ENCODE measurements around the gene CHST4. TPM values are rescaled to one million over a fixed set of nuclear protein-coding genes. Genes with fewer than 3 reads are reported as not detected.

Gene CHST4
- total and polyA plus RNA-seq, 2 experiments from 2014 or later, result not detected

- Histone ChIP-seq H3K4me1 (ENCODE audit: low read depth) (no peaks in the 10 kb centered on the region), H3K4me3 (no peak overlapping the region), H3K36me3 (no peaks in the 10 kb centered on the region), H3K27me3 (peaks cover 2% of the 10 kb centered on the region), H3K27ac (no peak overlapping the region), H3K9me3 (ENCODE audit: low read depth) (no peaks in the 10 kb centered on the region)
- TF ChIP-seq CTCF (IDR thresholded peaks at IDR 0.05; ENCODE audit: low read depth, low read length), result no peak
- no peak for DNase-seq (ENCODE audit: low read depth in 1 of 2, low spot score in 1 of 2)
These were observed 21.3 kb upstream of the CHST4 start for GRCh38 chr16:71504901-71505300.

- Histone ChIP-seq H3K27ac (no peak overlapping the region), H3K36me3 (no peaks in the 10 kb centered on the region), H3K4me3 (no peak overlapping the region), H3K27me3 (peaks cover 2% of the 10 kb centered on the region), H3K9me3 (ENCODE audit: low read depth) (no peaks in the 10 kb centered on the region), H3K4me1 (ENCODE audit: low read depth) (no peaks in the 10 kb centered on the region)
- no peak for TF ChIP-seq CTCF (IDR thresholded peaks at IDR 0.05; ENCODE audit: low read depth, low read length)
- DNase-seq (ENCODE audit: low read depth in 1 of 2, low spot score in 1 of 2), result no peak
These were observed 19.2 kb upstream of the CHST4 start for GRCh38 chr16:71507061-71507460.

DNA sequence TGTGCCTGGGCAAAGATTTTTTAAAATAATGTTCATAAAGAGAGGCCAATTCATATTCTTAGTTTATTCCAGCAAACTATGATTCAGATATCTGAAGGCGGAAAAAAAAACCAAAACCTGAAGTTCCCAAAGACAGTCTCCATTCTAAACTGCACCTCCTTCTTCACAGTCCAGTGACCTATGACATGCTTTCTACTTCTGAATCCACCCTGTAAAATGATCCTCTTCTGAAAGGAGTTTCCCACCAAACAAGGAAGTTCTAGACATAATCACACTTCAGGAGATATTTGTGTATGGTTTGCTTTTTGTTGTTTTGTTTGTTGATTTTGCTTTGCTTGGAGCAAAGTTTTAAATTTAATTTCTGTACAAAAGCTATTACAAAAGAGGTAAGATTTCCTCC, 12.9 kb upstream of the CHST4 start:
- no peaks in the 10 kb centered on the region for H3K36me3 ChIP-seq
- no peak overlapping the region for H3K27ac ChIP-seq
- TF ChIP-seq CTCF (IDR thresholded peaks at IDR 0.05; ENCODE audit: low read depth, low read length), result no peak
- H3K4me1 ChIP-seq (ENCODE audit: low read depth), result no peaks in the 10 kb centered on the region
- no peaks in the 10 kb centered on the region for H3K9me3 ChIP-seq (ENCODE audit: low read depth)
- H3K27me3 ChIP-seq, result no peaks in the 10 kb centered on the region
- DNase-seq (ENCODE audit: low read depth in 1 of 2, low spot score in 1 of 2), result no peak
- no peak overlapping the region for H3K4me3 ChIP-seq

GRCh38 chr16:71514476-71514875, 11.8 kb upstream of the CHST4 start:
- no peaks in the 10 kb centered on the region for H3K9me3 ChIP-seq (ENCODE audit: low read depth)
- H3K27me3 ChIP-seq, result no peaks in the 10 kb centered on the region
- H3K4me3 ChIP-seq, result no peak overlapping the region
- no peak for DNase-seq (ENCODE audit: low read depth in 1 of 2, low spot score in 1 of 2)
- no peaks in the 10 kb centered on the region for H3K4me1 ChIP-seq (ENCODE audit: low read depth)
- no peaks in the 10 kb centered on the region for H3K36me3 ChIP-seq
- no peak for TF ChIP-seq CTCF (IDR thresholded peaks at IDR 0.05; ENCODE audit: low read depth, low read length)
- no peak overlapping the region for H3K27ac ChIP-seq

DNA sequence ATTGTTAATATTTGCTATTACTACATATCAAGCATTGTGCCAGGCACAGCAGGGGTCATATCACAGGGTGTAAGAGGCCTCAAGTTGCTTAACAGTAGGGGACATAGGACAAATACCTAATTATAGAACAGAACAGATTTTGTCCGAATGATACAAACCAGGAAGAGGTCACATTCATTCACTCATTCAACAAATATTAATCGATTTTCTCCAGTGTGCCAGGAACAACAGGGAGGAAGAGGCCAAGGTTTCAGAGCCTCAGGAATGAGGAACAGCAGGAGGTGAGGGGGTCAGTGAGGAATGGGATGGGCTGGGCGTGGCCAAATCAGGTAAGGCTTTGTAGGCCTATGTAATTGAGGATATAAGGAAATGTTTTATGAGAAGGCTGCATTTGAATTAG, 11.2 kb upstream of the CHST4 start:
- Histone ChIP-seq H3K27me3 (no peaks in the 10 kb centered on the region), H3K36me3 (no peaks in the 10 kb centered on the region), H3K9me3 (ENCODE audit: low read depth) (no peaks in the 10 kb centered on the region), H3K4me3 (no peak overlapping the region), H3K27ac (no peak overlapping the region), H3K4me1 (ENCODE audit: low read depth) (no peaks in the 10 kb centered on the region)
- no peak for DNase-seq (ENCODE audit: low read depth in 1 of 2, low spot score in 1 of 2)
- TF ChIP-seq CTCF (IDR thresholded peaks at IDR 0.05; ENCODE audit: low read depth, low read length), result no peak

GRCh38 chr16:71520550-71520949, 5.7 kb upstream of the CHST4 start:
- DNase-seq (ENCODE audit: low read depth in 1 of 2, low spot score in 1 of 2), result no peak
- Histone ChIP-seq H3K9me3 (ENCODE audit: low read depth) (no peaks in the 10 kb centered on the region), H3K4me3 (no peak overlapping the region), H3K27me3 (peaks cover 5% of the 10 kb centered on the region), H3K27ac (no peak overlapping the region), H3K36me3 (no peaks in the 10 kb centered on the region), H3K4me1 (ENCODE audit: low read depth) (no peaks in the 10 kb centered on the region)
- no peak for TF ChIP-seq CTCF (IDR thresholded peaks at IDR 0.05; ENCODE audit: low read depth, low read length)

Data from cardiac muscle cell (in vitro differentiated cells and primary cell).